Breast epithelium (tissue), 3 donors: ENCODE results near the gene TACR2.

Experiments used
- POLR2A ChIP-seq: fragments of 450-650 bp; IDR thresholded peaks from one replicate; pipeline ENCODE4 v1.6.1; 2016; ENCODE audit warnings: antibody characterized with exemption, mild to moderate bottlenecking, moderate library complexity
- TF ChIP-seq, protein P1 (sequence below), 3 donors: fragments of 450-650 bp; IDR thresholded peaks; one replicate each; pipeline ENCODE4 v1.5.1; 2016 to 2017; ENCODE audit warnings: antibody characterized with exemption in 3 of 3, mild to moderate bottlenecking in 3 of 3, moderate library complexity in 3 of 3

DNA sequence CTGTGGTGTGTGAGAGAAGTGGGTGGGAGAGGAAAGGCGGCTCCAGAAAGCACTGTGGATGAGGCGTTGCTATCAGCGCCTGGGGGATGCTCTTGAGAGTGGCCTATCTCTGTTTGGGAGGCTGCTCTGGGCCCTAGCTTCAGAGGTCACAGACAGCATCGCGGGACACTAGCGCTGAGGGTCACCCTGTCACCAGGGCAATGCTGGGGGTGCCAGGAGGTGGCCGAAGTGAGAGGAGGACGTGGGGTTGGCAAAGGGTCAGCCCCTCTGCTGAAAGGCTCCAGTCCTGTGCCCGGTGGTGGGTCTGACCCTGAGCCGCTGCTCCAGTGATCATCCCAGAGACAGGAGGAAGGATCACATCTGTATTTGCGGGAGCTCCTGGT is 3.0 kb upstream of the TACR2 start:
- TF ChIP-seq, protein P1, sequence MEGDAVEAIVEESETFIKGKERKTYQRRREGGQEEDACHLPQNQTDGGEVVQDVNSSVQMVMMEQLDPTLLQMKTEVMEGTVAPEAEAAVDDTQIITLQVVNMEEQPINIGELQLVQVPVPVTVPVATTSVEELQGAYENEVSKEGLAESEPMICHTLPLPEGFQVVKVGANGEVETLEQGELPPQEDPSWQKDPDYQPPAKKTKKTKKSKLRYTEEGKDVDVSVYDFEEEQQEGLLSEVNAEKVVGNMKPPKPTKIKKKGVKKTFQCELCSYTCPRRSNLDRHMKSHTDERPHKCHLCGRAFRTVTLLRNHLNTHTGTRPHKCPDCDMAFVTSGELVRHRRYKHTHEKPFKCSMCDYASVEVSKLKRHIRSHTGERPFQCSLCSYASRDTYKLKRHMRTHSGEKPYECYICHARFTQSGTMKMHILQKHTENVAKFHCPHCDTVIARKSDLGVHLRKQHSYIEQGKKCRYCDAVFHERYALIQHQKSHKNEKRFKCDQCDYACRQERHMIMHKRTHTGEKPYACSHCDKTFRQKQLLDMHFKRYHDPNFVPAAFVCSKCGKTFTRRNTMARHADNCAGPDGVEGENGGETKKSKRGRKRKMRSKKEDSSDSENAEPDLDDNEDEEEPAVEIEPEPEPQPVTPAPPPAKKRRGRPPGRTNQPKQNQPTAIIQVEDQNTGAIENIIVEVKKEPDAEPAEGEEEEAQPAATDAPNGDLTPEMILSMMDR (IDR thresholded peaks at IDR 0.05): no peak
- no peak for TF ChIP-seq POLR2A
